Measurements from ENCODE around the gene SSR1.
"Not testable (repeated sequence)": the region's sequence is repeated elsewhere in the genome, so short reads cannot be mapped to it uniquely, and the experiment has no call there.

SSR1 gene

DNA sequence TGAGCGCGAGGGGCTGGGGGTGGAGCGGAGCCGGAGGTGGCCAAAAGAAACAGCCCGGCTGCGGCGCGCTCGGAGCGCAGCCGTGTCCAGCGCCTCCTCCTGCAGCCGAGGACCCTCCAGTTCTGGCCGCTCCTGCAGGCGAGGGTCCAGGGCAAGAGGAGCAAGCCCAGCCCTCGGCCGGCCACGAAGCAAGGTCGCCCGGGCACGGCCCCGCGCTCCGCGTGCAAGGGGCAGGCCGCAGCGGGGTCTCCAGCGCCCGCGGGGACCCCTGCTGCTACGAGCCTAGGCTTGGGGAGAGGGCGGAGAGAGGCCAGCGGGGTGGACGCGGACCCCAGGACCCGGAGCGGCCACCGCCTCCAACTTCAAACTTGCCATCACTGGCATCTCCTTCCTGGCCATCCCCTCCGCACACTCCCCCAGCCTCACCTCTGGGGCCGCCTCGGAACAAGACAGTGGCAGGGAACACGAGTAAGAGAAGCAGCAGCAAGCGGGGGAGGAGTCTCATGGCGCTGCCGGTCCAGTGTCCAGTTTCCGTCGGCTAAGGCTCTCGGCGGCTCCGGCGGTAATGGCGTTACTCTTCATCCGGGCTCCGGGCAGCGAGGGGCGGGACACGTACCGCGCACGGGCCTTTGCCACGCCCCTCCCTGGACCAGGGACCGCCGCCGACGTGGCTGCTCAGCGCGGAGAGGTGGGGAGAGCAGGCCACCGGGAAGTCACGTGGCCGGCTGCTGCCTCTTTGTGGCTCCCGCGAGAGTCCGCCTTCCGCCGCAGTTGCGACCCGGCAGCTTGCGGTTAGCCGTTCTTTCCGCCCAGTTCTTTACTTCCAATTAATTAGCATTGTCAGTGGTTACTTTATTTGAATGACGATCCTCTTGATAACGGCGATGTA is at the start of gene SSR1:
SSR1 (minus strand) TSS at position 584 of the 889 bp plus-strand sequence; CDS start at position 505, 79 bp downstream.
- ChIA-PET POLR2A (interaction anchor here (0.6 to 1.0 kb wide), 5 partner anchors 9 to 248 kb away, joined by 3 to 4 read pairs (median 3); partner anchors contain the start of genes CAGE1 and RIOK1), CTCF (interaction anchor here (1.1 kb wide), 1 partner anchor 10 kb away, joined by 3 read pairs; no protein-coding TSS in a partner anchor)
- peak; percentile 63 for DNase-seq (ENCODE audit: low read depth, low spot score)
- peak within 1 kb of the TSS; percentile 98 for H3K4me3 ChIP-seq (ENCODE audit: low read depth, low read length)
- TF ChIP-seq, protein P1, sequence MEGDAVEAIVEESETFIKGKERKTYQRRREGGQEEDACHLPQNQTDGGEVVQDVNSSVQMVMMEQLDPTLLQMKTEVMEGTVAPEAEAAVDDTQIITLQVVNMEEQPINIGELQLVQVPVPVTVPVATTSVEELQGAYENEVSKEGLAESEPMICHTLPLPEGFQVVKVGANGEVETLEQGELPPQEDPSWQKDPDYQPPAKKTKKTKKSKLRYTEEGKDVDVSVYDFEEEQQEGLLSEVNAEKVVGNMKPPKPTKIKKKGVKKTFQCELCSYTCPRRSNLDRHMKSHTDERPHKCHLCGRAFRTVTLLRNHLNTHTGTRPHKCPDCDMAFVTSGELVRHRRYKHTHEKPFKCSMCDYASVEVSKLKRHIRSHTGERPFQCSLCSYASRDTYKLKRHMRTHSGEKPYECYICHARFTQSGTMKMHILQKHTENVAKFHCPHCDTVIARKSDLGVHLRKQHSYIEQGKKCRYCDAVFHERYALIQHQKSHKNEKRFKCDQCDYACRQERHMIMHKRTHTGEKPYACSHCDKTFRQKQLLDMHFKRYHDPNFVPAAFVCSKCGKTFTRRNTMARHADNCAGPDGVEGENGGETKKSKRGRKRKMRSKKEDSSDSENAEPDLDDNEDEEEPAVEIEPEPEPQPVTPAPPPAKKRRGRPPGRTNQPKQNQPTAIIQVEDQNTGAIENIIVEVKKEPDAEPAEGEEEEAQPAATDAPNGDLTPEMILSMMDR (IDR thresholded peaks at IDR 0.05; ENCODE audit: insufficient read depth, low read length, missing control alignments) = no peak

DNA sequence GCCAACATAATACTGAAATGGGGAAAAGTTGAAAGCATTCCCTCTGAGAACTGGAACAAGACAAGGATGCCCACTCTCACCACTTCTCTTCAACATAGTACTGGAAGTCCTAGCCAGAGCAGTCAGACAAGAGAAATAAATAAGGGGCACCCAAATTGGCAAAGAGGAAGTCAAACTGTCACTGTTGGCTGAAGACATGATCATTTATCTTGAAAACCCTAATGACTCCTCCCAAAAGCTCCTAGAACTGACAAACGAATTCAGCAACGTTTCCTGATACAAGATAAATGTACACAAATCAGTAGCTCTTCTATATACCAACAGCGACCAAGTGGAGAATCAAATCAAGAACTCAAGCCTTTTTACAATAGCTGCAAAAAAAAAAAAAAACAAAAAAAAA is 38.9 kb upstream of the SSR1 start:
- POLR2A ChIA-PET; CTCF ChIA-PET; H3K4me3 ChIP-seq (ENCODE audit: low read depth, low read length); DNase-seq (ENCODE audit: low read depth, low spot score): not testable (repeated sequence)

DNA sequence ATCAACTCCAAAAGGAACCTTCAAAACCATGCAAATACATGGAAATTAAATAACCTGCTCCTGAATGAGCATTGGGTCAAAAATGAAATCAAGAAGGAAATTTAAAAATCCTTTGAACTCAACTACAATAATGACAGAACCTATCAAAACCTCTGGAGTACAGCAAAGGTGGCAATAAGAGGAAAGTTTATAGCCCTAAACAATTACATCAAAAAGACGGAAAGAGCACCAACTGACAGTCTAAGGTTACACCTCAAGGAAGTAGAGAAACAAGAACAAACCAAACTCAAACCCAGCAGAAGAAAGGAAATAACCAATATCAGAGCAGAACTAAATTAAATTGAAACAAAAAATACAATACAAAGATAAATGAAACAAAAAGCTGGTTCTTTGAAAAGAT is 37.6 kb upstream of the SSR1 start:
- POLR2A ChIA-PET; DNase-seq (ENCODE audit: low read depth, low spot score); H3K4me3 ChIP-seq (ENCODE audit: low read depth, low read length): not testable (repeated sequence)
- CTCF ChIA-PET = interaction anchor here (1.2 to 1.4 kb wide), 2 partner anchors 10 to 11 kb away, joined by 3 read pairs; no protein-coding TSS in a partner anchor

DNA sequence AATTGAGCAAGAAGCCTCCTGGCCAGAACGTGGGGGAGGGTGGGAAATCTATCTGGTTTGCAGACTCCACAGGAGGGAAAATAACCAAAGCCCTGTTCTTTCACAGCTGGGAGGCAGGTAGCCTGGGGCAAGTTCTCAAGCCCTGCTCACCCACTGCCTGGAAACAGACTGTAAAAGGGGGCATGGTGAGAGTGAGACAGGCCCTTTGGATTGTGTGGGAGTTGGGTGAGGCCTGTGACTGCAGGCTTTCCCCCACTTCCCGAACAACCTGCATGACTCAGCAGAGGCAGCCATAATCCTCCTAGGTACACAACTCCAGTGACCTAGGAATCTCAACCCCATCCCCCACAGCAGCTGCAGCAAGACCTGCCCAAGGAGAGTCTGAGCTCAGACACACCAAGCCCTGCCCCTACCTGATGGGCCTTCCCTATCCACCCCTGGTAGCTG is 34.6 kb upstream of the SSR1 start:
- H3K4me3 ChIP-seq (ENCODE audit: low read depth, low read length); CTCF ChIA-PET; POLR2A ChIA-PET; DNase-seq (ENCODE audit: low read depth, low spot score): not testable (repeated sequence)

DNA sequence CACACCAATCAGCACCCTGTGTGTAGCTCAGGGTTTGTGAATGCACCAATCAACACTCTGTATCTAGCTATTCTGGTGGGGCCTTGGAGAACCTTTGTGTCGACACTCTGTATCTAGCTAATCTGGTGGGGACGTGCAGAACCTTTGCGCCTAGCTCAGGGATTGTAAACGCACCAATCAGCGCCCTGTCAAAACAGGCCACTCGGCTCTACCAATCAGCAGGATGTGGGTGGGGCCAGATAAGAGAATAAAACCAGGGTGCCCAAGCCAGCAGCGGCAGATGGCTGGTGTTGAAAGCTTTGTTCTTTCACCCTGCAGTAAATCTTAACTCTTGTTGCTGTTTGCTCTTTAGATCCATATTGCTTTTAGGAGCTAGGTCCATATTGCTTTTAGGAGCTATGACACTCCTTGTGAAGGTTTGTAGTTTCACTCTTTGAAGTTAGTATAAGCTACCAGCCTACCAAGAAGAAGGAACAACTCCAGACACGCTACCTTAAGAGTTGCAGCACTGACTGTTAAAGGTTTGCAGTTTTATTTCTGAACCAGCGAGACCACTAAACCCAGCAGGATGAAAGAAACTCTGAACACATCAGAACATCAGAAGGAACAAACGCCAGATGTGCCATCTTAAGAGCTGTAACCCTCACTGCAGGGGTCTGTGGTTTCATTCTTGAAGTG is 31.9 kb upstream of the SSR1 start:
- H3K4me3 ChIP-seq (ENCODE audit: low read depth, low read length); DNase-seq (ENCODE audit: low read depth, low spot score); CTCF ChIA-PET: not testable (repeated sequence)
- POLR2A ChIA-PET = interaction anchor here (0.8 kb wide), 1 partner anchor 32 kb away, joined by 4 read pairs; the partner anchor contains the start of gene SSR1

DNA sequence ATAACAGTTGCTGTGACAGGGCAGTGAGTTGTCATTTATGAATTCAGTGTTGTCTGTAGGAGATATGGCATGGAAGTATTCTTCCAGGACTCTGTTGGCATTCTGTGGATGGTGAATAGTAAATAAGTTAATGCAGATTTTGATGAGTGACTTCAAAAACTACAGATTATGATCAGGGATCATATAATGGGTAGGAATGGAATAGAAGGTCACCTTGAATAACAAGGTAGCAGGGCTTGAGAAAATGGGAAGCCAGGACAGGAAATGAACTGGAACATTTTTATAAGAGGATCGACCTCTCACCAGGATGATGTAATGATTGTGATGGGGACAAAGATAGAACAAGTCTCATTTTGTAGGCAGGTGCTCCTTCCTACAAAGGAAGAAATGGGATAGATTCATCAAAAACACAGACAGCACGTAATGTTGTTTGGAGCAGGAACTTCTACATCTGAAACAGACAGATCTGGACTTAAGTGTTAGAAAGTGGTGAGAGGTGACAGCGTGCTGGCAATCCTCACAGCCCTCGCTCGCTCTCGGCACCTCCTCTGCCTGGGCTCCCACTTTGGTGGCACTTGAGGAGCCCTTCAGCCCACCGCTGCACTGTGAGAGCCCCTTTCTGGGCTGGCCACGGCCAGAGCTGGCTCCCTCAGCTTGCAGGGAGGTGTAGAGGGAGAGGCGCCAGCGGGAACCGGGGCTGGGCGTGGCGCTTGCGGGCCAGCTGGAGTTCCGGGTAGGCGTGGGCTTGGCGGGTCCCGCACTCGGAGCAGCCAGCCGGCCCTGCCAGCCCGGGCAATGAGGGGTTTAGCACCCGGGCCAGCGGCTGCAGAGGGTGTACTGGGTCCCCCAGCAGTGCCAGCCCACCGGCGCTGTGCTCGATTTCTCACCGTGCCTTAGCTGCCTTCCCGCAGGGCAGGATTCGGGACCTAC is 30.8 kb upstream of the SSR1 start:
- no peak overlapping the region for H3K4me3 ChIP-seq (ENCODE audit: low read depth, low read length)
- no peak for DNase-seq (ENCODE audit: low read depth, low spot score)
- TF ChIP-seq, protein P1 (IDR thresholded peaks at IDR 0.05; ENCODE audit: insufficient read depth, low read length, missing control alignments) = no peak
- CTCF ChIA-PET = no interaction called here
- POLR2A ChIA-PET = no interaction called here

DNA sequence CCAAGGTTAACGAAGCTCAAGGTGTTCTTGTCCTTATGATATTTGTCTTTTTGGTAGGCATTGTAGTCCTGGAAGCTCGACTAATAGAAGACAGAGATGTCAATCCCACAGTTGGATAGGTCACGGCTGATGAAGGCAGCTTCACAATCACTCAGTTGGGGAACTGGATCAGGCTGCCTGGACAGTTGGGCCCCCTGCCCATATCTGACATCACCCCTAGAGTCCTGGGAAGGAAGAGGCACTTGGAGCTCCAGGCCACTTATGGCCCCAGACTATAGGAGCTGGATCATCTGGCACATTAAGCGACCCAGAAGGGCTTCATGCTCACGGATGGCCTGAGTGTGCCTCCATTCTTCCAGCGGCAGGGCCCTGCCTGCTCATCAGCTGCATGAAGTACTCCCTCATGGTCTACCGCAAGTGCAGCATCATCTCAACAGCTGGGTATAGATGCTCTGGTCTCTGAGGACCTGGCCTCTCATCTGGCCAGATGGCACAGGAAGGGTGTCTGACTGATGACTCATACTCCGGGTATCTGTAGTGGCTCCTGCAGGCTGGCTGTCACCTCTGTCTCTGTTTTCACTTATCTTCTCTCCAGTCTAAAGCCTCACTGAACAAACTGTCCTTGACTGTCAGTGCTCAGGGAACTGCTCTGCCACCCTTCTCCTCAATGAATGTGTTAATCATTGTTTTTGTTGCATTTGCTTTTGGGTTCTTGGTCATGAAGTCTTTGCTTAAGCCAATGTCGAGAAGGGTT is 29.2 kb upstream of the SSR1 start:
- H3K4me3 ChIP-seq (ENCODE audit: low read depth, low read length) = no peak overlapping the region
- TF ChIP-seq, protein P1 (IDR thresholded peaks at IDR 0.05; ENCODE audit: insufficient read depth, low read length, missing control alignments) = no peak
- no peak for DNase-seq (ENCODE audit: low read depth, low spot score)
- ChIA-PET CTCF (interaction anchor here (0.9 to 1.3 kb wide), 2 partner anchors 18 to 126 kb away, joined by 3 read pairs; no protein-coding TSS in a partner anchor), POLR2A (interaction anchor here (0.9 kb wide), 1 partner anchor 47 kb away, joined by 3 read pairs; the partner anchor contains the start of genes CAGE1 and RIOK1)
